Stomach (tissue), 4 donors: ENCODE measurements around the gene WSB2.

Experiments
- EP300 ChIP-seq: sonication (generic); formaldehyde crosslinking; IDR thresholded peaks from one replicate; pipeline ENCODE4 v1.6.1; 2017; ENCODE audit warnings: antibody characterized with exemption
- POLR2A ChIP-seq, 4 donors: fragments of 450-650 bp; IDR thresholded peaks; one replicate each; pipeline ENCODE4 v1.6.1; 2016; ENCODE audit warnings: antibody characterized with exemption in 4 of 4, control low read depth in 2 of 4, mild to moderate bottlenecking in 1 of 4, moderate library complexity in 1 of 4
- POLR2AphosphoS5 ChIP-seq, 3 donors: sonication (generic); formaldehyde crosslinking; IDR thresholded peaks; one replicate each; pipeline ENCODE4 v1.6.1; 2016; ENCODE audit warnings: antibody characterized with exemption in 3 of 3
- TF ChIP-seq, protein P1 (sequence below), 7 experiments: fragments of 450-650 bp in 4 of 7; fragments of 200-600 bp in 3 of 7; sonication (generic) in 3 of 7; IDR thresholded peaks; one replicate each; pipeline ENCODE4 v1.5.1; 2016 to 2019; ENCODE audit warnings: antibody characterized with exemption in 7 of 7, control low read depth in 2 of 7, mild to moderate bottlenecking in 1 of 7

DNA sequence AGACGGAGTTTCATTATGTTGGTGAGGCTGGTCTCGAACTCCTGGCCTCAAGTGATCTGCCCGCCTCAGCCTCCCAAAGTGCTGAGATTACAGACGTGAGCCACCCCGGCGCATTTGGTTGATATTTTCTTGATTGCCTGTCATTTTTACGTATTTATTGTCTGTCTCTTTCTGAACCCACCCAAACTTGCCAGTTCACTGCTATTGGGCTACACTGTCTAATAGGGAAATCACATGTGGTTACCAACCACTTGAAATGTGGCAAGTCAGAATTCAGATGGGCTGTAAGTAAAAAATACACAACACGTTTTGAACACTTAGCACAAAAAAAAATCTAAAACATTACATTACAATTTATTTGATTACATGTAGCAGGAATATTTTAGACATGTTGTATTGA, 2.1 kb downstream of the WSB2 start:
- TF ChIP-seq, protein P1, sequence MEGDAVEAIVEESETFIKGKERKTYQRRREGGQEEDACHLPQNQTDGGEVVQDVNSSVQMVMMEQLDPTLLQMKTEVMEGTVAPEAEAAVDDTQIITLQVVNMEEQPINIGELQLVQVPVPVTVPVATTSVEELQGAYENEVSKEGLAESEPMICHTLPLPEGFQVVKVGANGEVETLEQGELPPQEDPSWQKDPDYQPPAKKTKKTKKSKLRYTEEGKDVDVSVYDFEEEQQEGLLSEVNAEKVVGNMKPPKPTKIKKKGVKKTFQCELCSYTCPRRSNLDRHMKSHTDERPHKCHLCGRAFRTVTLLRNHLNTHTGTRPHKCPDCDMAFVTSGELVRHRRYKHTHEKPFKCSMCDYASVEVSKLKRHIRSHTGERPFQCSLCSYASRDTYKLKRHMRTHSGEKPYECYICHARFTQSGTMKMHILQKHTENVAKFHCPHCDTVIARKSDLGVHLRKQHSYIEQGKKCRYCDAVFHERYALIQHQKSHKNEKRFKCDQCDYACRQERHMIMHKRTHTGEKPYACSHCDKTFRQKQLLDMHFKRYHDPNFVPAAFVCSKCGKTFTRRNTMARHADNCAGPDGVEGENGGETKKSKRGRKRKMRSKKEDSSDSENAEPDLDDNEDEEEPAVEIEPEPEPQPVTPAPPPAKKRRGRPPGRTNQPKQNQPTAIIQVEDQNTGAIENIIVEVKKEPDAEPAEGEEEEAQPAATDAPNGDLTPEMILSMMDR (IDR thresholded peaks at IDR 0.05), result no peak
- TF ChIP-seq POLR2A (IDR thresholded peaks at IDR 0.05) (no peak), POLR2AphosphoS5 (IDR thresholded peaks at IDR 0.05) (no peak), EP300 (no peak)
